ENCODE results near the gene PIKFYVE.

The PIKFYVE gene

DNA sequence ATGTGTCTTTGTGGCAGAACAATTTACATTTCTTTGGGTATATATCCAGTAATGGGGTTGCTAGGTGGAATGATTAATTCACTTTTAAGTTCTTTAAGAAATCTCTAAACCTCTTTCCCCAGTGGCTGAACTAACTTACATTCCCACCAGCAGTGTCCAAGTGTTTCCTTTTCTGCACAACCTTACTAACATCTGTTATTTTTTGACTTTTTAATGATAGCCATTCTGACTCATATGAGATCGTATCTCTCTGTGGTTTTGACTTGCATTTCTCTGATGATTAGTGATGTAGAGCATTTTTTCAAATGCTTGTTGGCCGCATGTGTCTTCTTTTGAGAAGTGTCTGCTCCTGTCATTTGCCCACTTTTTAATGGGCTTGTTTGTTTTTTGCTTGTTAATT is 97.4 kb downstream of the PIKFYVE start:
- DNase-seq (ENCODE audit: low read depth): no peak
- H3K4me3 ChIP-seq (ENCODE audit: low read depth, low read length): no peak overlapping the region
- TF ChIP-seq, protein P1, sequence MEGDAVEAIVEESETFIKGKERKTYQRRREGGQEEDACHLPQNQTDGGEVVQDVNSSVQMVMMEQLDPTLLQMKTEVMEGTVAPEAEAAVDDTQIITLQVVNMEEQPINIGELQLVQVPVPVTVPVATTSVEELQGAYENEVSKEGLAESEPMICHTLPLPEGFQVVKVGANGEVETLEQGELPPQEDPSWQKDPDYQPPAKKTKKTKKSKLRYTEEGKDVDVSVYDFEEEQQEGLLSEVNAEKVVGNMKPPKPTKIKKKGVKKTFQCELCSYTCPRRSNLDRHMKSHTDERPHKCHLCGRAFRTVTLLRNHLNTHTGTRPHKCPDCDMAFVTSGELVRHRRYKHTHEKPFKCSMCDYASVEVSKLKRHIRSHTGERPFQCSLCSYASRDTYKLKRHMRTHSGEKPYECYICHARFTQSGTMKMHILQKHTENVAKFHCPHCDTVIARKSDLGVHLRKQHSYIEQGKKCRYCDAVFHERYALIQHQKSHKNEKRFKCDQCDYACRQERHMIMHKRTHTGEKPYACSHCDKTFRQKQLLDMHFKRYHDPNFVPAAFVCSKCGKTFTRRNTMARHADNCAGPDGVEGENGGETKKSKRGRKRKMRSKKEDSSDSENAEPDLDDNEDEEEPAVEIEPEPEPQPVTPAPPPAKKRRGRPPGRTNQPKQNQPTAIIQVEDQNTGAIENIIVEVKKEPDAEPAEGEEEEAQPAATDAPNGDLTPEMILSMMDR (IDR thresholded peaks at IDR 0.05; ENCODE audit: low read depth, low read length, missing control alignments): no peak

DNA sequence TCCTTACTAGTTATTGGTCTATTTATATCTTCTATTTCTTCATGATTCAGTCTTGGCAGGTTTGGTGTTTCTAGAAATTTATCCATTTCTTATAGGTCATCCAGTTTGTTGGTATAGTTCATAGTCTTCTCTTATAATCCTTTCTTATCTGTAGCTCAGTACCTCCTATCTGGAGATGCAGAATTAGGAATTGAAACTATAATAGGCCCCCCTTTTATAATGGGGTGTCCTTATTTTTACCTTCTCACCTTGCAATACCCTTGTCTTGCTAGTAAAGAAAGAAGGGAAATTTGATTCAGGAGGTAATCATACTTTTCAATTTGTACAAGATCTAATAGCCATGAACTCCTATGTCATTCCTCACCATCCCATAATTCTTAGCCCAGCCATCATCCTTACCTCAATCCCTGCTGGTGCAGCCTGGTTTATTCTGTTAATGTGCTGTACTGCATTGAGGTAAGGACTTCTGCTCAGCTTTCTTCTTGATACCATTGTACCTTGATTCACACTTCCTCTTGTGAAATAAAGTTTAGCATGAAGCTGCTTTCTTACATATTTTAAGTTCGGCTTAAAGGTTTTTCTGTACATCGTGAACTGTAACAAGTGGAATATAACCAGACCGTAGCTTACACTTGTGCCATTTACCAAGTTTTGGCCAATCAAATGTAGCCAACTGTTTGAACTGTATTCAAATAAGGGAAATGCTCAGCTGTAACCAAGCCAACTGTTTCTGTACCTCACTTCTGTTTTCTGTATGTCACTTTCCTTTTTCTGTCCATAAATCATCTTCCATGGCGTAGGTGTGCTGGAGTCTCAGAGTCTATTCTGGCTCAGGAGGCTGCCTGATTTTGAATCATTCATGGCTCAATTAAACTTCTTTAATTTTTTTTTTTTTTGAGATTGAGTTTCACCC is 100.4 kb downstream of the PIKFYVE start:
- no peak overlapping the region for H3K4me3 ChIP-seq (ENCODE audit: low read depth, low read length)
- DNase-seq (ENCODE audit: low read depth): peak; percentile 33
- TF ChIP-seq, protein P1 (IDR thresholded peaks at IDR 0.05; ENCODE audit: low read depth, low read length, missing control alignments): no peak

DNA sequence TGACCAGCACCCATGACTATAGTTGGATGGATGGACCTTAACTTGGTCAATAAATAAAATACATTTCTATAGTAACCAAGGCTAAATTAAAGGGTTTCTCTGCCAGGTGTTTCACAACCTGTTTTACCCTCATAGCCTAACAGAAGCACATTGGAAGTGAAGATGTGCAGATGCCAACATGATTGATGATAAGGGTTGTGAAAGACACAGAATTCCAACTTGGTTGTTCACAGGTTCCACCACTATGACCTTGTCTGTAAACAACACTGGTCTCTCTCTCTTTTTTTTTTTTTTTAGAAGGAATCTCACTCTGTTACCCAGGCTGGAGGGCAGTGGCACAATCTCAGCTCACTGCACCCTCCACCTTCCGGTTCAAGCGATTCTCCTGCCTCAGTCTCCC is 103.0 kb downstream of the PIKFYVE start:
- H3K4me3 ChIP-seq (ENCODE audit: low read depth, low read length): no peak overlapping the region
- DNase-seq (ENCODE audit: low read depth): no peak
- TF ChIP-seq, protein P1 (IDR thresholded peaks at IDR 0.05; ENCODE audit: low read depth, low read length, missing control alignments): no peak

DNA sequence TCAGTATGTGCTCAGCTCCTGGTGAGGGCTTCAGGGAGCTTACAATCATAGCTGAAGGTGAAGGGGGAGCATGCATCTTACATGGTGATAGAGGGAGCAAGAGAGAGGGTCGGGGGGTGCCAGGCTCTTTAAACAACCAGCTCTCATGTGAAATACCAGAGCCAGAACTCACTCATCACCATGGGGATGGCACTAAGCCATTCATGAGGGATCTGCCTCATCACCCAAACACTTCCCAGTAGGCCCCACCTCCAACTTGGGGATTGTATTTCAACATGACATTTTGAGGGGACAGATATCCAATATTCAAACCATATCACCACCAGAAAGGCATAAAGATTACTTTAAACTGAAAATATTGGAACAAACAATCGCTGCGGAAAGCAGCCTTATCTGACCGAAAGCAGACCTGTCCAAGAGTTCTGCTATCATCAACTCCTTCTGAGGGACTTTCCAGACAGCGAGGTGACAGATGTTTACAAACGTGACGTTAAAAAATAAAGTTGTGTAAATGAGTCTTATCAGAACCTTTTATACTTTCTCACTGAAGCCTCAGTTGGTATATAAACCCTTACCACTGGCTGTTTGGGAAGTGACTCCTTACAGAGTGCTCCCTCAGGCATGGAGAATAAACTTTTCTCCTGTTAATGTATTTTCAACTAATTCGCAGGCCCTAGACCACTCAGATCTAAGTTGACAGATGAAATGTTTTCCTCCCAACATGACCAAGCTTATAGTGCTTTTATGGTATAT is 105.0 kb downstream of the PIKFYVE start:
- DNase-seq (ENCODE audit: low read depth): no peak
- H3K4me3 ChIP-seq (ENCODE audit: low read depth, low read length): no peak overlapping the region
- TF ChIP-seq, protein P1 (IDR thresholded peaks at IDR 0.05; ENCODE audit: low read depth, low read length, missing control alignments): no peak

DNA sequence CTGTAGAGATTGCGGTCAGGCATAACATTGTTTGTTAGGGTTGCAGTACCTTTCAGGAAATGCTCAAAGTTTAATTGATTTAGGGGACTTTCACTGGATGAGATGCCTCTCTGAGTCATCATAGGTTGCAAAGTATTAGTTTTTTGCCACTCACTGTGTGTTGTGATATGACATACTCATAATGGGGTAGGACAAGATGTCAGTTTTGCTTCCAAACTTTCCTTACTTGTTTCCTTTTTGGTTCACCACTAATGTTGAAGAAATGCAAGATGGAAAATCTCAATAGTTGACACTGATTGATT is 105.5 kb downstream of the PIKFYVE start:
- H3K4me3 ChIP-seq (ENCODE audit: low read depth, low read length): no peak overlapping the region
- no peak for DNase-seq (ENCODE audit: low read depth)
- TF ChIP-seq, protein P1 (IDR thresholded peaks at IDR 0.05; ENCODE audit: low read depth, low read length, missing control alignments): no peak

DNA sequence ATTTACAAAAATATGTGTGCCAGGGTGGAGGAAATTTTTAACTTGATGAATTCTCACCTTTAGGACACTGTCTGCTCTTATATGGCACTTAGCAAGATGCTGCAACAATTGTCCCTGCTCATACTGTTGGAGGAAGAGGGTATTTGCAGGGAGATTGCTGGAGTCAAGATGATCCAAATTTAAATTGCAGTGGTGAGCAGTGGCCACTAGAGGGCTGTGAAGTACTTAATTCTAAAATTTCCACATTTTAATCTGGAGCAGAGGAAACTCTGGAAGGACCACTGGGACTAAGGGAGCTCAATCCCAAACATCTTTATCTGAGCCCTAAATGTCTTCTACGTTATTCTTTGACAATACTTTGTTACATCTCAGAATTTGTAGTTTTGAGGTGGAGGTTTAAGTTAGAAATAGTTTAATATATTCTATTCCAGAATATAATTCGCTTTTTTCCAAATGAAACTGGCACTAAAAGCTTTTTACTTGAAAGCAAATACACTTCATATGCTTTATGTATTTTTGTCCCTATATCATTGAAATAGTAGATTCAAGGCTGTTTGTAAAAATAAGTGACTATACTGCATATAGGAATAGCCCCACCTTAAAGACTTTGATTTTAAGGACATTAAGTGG is 107.5 kb downstream of the PIKFYVE start:
- no peak for DNase-seq (ENCODE audit: low read depth)
- TF ChIP-seq, protein P1 (IDR thresholded peaks at IDR 0.05; ENCODE audit: low read depth, low read length, missing control alignments): peak; percentile 81

More for the DNA sequence above, 107.5 kb downstream of the PIKFYVE start:
- H3K4me3 ChIP-seq (ENCODE audit: low read depth, low read length): no peak overlapping the region

Measured in GM12864 (cell line).